AG09319 (cell line): Measurements from ENCODE around the gene TWSG1.

Experiments used
- DNase-seq: peaks from one replicate; pipeline ENCODE4 v3.0.0-alpha.2; 2010; ENCODE audit warnings: low read depth; ENCODE audit errors: extremely low read depth
- CTCF ChIP-seq: IDR thresholded peaks from 2 replicates; pipeline ENCODE4 v1.5.1; 2011; ENCODE audit warnings: low read depth, mild to moderate bottlenecking, inconsistent platforms, low read length, moderate library complexity

The TWSG1 gene

DNA sequence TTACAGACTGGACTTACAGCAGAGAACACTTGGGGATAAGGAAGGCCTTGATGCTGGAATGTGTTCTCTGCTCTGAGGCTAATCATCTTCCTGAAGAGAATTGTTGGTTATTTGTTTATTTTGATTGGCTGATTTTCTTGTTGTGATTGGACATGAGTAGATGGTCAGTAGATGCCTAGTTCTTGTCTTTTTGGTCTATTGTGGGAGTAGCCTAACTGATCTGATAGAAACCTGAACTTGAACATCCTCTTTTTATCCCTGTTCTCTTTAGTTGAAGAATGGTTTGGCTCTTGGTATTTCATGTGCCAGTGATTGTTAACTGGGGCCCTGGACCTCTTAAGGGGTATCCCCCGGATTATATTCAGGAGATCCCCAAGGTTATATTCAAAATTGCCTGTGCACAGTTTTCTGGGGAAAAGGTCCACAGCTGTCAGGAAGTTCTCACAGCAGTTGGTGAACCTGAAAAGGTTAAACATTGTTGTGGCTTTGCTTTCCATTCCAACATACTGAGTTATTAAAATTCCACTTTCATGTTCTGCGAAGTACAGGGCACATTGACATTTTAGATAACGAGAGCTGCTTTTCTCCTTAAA, 13.6 kb downstream of the TWSG1 start:
- DNase-seq, result no peak
- TF ChIP-seq CTCF, result no peak

GRCh38 chr18:9348766-9349165, 14.2 kb downstream of the TWSG1 start:
- TF ChIP-seq CTCF, result no peak

DNA sequence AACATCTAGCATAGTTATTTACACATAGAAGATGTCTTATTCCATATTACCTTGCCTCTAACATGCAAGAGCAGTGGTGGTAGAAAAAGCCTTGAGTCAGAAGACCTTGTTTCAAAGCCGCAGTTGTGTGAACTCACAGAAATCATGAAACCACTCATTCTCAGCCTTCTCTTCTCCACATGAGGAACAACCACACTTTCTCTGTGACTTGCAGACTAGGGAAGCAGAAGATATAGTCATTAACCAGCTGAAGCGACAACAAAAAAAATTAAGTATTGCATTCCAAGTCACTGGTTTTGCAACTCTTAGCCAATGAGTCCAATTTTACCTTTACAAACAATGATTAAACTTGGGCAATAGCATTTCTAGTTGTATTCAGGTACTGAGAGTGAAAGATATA, 19.0 kb downstream of the TWSG1 start:
- no peak for TF ChIP-seq CTCF
- DNase-seq, result no peak

More at GRCh38 chr18:9348766-9349165, 14.2 kb downstream of the TWSG1 start:
- no peak for DNase-seq

DNA sequence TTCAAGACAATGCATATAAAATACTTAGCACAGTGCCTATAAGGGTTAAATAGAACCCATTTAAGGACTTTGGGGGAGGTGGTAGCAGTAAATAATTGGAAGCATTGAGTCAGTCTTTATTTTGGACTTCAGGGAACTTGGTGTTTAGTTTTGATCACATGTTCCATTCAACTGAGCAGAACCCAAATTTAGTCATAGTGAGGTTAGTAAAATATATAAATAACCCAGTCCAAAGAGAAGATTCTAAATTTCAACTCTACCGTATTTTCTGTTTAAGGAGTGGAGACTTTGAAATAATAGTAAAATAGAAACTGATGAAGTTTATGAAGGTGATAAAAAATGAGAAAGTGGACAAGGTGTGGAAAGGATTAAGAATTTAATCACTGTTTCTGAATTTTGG, 19.7 kb downstream of the TWSG1 start:
- TF ChIP-seq CTCF, result no peak
- DNase-seq, result no peak

- TF ChIP-seq CTCF, result no peak
- no peak for DNase-seq
These were observed 22.4 kb downstream of the TWSG1 start for GRCh38 chr18:9356976-9357375.

- TF ChIP-seq CTCF, result no peak
- DNase-seq, result no peak
These were observed 25.2 kb downstream of the TWSG1 start for GRCh38 chr18:9359796-9360195.

- DNase-seq, result no peak
- TF ChIP-seq CTCF, result no peak
These were observed 26.6 kb downstream of the TWSG1 start for GRCh38 chr18:9361191-9361590.
